T follicular helper cell (primary cell): Measurements from ENCODE around the gene MTHFD1L.
"Not testable (repeated sequence)": the region's sequence is repeated elsewhere in the genome, so short reads cannot be mapped to it uniquely, and the experiment has no call there.

Source experiments
- DNase-seq: peaks from one replicate; pipeline ENCODE4 v3.0.0-alpha.2; 2020; ENCODE audit warnings: low read depth

Gene MTHFD1L

GRCh38 chr6:151041686-151042085, 176.2 kb downstream of the MTHFD1L start:
- DNase-seq: no peak

- not testable (repeated sequence) for DNase-seq
These were observed 177.4 kb downstream of the MTHFD1L start for GRCh38 chr6:151042911-151043330.

GRCh38 chr6:151043944-151044343, 178.4 kb downstream of the MTHFD1L start:
- DNase-seq: no peak

- no peak for DNase-seq
These were observed 179.3 kb downstream of the MTHFD1L start for GRCh38 chr6:151044465-151045441.

GRCh38 chr6:151045511-151046222, 180.2 kb downstream of the MTHFD1L start:
- not testable (repeated sequence) for DNase-seq

GRCh38 chr6:151051164-151051563, 185.7 kb downstream of the MTHFD1L start:
- no peak for DNase-seq

GRCh38 chr6:151052021-151052646, 186.6 kb downstream of the MTHFD1L start:
- no peak for DNase-seq

- DNase-seq: no peak
These were observed 188.8 kb downstream of the MTHFD1L start for GRCh38 chr6:151054306-151054705.

- DNase-seq: no peak
These were observed 190.9 kb downstream of the MTHFD1L start for GRCh38 chr6:151056230-151056907.

GRCh38 chr6:151057061-151057460, 191.6 kb downstream of the MTHFD1L start:
- no peak for DNase-seq

- no peak for DNase-seq
These were observed 192.7 kb downstream of the MTHFD1L start for GRCh38 chr6:151058021-151058733.

GRCh38 chr6:151059612-151060095, 194.2 kb downstream of the MTHFD1L start:
- no peak for DNase-seq

- DNase-seq: no peak
These were observed 194.7 kb downstream of the MTHFD1L start for GRCh38 chr6:151060096-151060765.

GRCh38 chr6:151060766-151061531, 195.4 kb downstream of the MTHFD1L start:
- DNase-seq: no peak

GRCh38 chr6:151063352-151063751, 197.8 kb downstream of the MTHFD1L start:
- DNase-seq: no peak

- DNase-seq: no peak
These were observed 198.5 kb downstream of the MTHFD1L start for GRCh38 chr6:151063842-151064647.

GRCh38 chr6:151065027-151065815, 199.7 kb downstream of the MTHFD1L start:
- DNase-seq: no peak
